SK-N-SH treated with all-trans-retinoic acid at 6 μM for 48 hours (cell line): ENCODE results near the gene GARIN5A.
A peak's percentile ranks its signal among the peaks of the same experiment; 100 is the strongest.

Source experiments
- ATAC-seq: fragments of 200-7000 bp; cut with Tn5 transposase; 3 replicates; pipeline ENCODE4 v1.9.1; 2020; ENCODE audit warnings: mild to moderate bottlenecking, moderate library complexity
- ARNTL ChIP-seq: fragments of 450-650 bp; formaldehyde crosslinking; IDR thresholded peaks from 2 replicates; pipeline ENCODE4 v1.5.0; 2020; ENCODE audit warnings: low read depth, mild to moderate bottlenecking, moderate library complexity, borderline replicate concordance
- BACH2 ChIP-seq: fragments of 250-450 bp; sonication (Bioruptor Pico); IDR thresholded peaks from 2 replicates; pipeline ENCODE4 v1.9.0; 2021; ENCODE audit warnings: mild to moderate bottlenecking, borderline replicate concordance
- CREB5 ChIP-seq: fragments of 250-450 bp; sonication (Bioruptor Pico); IDR thresholded peaks from 2 replicates; pipeline ENCODE4 v1.5.1; 2020; ENCODE audit warnings: low read depth, mild to moderate bottlenecking, moderate library complexity
- CSDC2 ChIP-seq: fragments of 250-450 bp; sonication (Bioruptor Pico); IDR thresholded peaks from 2 replicates; pipeline ENCODE4 v1.5.0; 2020; ENCODE audit warnings: mild to moderate bottlenecking, moderate library complexity
- CSRNP3 ChIP-seq: fragments of 250-450 bp; sonication (Bioruptor Pico); IDR thresholded peaks from 2 replicates; pipeline ENCODE4 v1.5.1; 2021; ENCODE audit warnings: mild to moderate bottlenecking, moderate library complexity
- ESRRG ChIP-seq: fragments of 250-450 bp; sonication (Bioruptor Pico); IDR thresholded peaks from 2 replicates; pipeline ENCODE4 v1.6.1; 2021; ENCODE audit warnings: mild to moderate bottlenecking
- GLIS3 ChIP-seq: fragments of 250-450 bp; sonication (Bioruptor Pico); IDR thresholded peaks from 2 replicates; pipeline ENCODE4 v1.5.0; 2020; ENCODE audit warnings: mild to moderate bottlenecking, moderate library complexity
- ISL1 ChIP-seq: fragments of 250-450 bp; sonication (Bioruptor Pico); IDR thresholded peaks from 2 replicates; pipeline ENCODE4 v2.1.2; 2022; ENCODE audit warnings: mild to moderate bottlenecking, moderate library complexity
- OSR1 ChIP-seq: fragments of 250-450 bp; sonication (Bioruptor Pico); IDR thresholded peaks from 2 replicates; pipeline ENCODE4 v1.8.0; 2022; ENCODE audit warnings: moderate library complexity, mild to moderate bottlenecking, inconsistent platforms
- POU6F1 ChIP-seq: fragments of 250-450 bp; sonication (Bioruptor Pico); IDR thresholded peaks from 2 replicates; pipeline ENCODE4 v1.8.0; 2021; ENCODE audit warnings: low read depth, mild to moderate bottlenecking, moderate library complexity, borderline replicate concordance
- PPARA ChIP-seq: fragments of 250-450 bp; sonication (Bioruptor Pico); IDR thresholded peaks from 2 replicates; pipeline ENCODE4 v1.5.0; 2020; ENCODE audit warnings: mild to moderate bottlenecking, borderline replicate concordance
- RARB ChIP-seq: fragments of 250-450 bp; sonication (Bioruptor Pico); IDR thresholded peaks from 2 replicates; pipeline ENCODE4 v1.8.0; 2021; ENCODE audit warnings: mild to moderate bottlenecking, moderate library complexity
- TCF4 ChIP-seq: fragments of 250-450 bp; sonication (Bioruptor Pico); IDR thresholded peaks from 2 replicates; pipeline ENCODE4 v1.8.0; 2021; ENCODE audit warnings: mild to moderate bottlenecking, moderate library complexity, borderline replicate concordance
- TOX ChIP-seq: fragments of 250-450 bp; sonication (Bioruptor Pico); IDR thresholded peaks from 2 replicates; pipeline ENCODE4 v1.8.0; 2021; ENCODE audit warnings: mild to moderate bottlenecking, moderate library complexity, borderline replicate concordance
- TSHZ2 ChIP-seq: fragments of 250-450 bp; sonication (Bioruptor Pico); IDR thresholded peaks from 2 replicates; pipeline ENCODE4 v1.5.0; 2020; ENCODE audit warnings: mild to moderate bottlenecking, moderate library complexity
- ZC3H10 ChIP-seq: fragments of 250-450 bp; sonication (Bioruptor Pico); IDR thresholded peaks from 2 replicates; pipeline ENCODE4 v1.5.1; 2021; ENCODE audit warnings: mild to moderate bottlenecking, moderate library complexity
- ZFP3 ChIP-seq: fragments of 250-450 bp; sonication (Bioruptor Pico); IDR thresholded peaks from 2 replicates; pipeline ENCODE4 v1.5.0; 2020; ENCODE audit warnings: mild to moderate bottlenecking, moderate library complexity
- ZFP30 ChIP-seq: fragments of 450-650 bp; formaldehyde crosslinking; IDR thresholded peaks from 2 replicates; pipeline ENCODE4 v1.5.0; 2022; ENCODE audit warnings: mild to moderate bottlenecking, moderate library complexity
- ZNF565 ChIP-seq: fragments of 450-650 bp; formaldehyde crosslinking; conservative IDR thresholded peaks from 2 replicates; pipeline ENCODE4 v1.5.0; 2020; ENCODE audit warnings: low read depth, mild to moderate bottlenecking, moderate library complexity
- ZNF70 ChIP-seq: fragments of 450-650 bp; formaldehyde crosslinking; IDR thresholded peaks from 2 replicates; pipeline ENCODE4 v1.5.0; 2020; ENCODE audit warnings: mild to moderate bottlenecking, moderate library complexity
- ZNF8 ChIP-seq: fragments of 450-650 bp; formaldehyde crosslinking; IDR thresholded peaks from 2 replicates; pipeline ENCODE4 v1.5.0; 2020; ENCODE audit warnings: mild to moderate bottlenecking, moderate library complexity

Gene GARIN5A

GRCh38 chr19:50510121-50510670 lies 33.5 kb upstream of the GARIN5A start:
- ATAC-seq, result peak; percentile 5; the same call in 2 of the 3 replicates
- no peak for TF ChIP-seq ZC3H10 (CRISPR knock-in tag)
- no peak for TF ChIP-seq ESRRG (CRISPR knock-in tag)
- TF ChIP-seq POU6F1 (CRISPR knock-in tag), result no peak
- TF ChIP-seq ZFP30 (CRISPR knock-in tag), result no peak
- TF ChIP-seq ZNF565 (CRISPR knock-in tag), result no peak
- TF ChIP-seq TCF4 (CRISPR knock-in tag), result no peak
- TF ChIP-seq TSHZ2, result no peak
- TF ChIP-seq ZFP3 (CRISPR knock-in tag), result no peak
- no peak for TF ChIP-seq PPARA (CRISPR knock-in tag)
- TF ChIP-seq GLIS3 (CRISPR knock-in tag), result no peak

GRCh38 chr19:50509366-50509765 lies 32.7 kb upstream of the GARIN5A start:
- TF ChIP-seq TSHZ2 (no peak), GLIS3 (CRISPR knock-in tag) (no peak), ZNF565 (CRISPR knock-in tag) (no peak), TCF4 (CRISPR knock-in tag) (no peak), CREB5 (CRISPR knock-in tag) (no peak), CSRNP3 (CRISPR knock-in tag) (no peak), RARB (CRISPR knock-in tag) (no peak), ZNF70 (CRISPR knock-in tag) (no peak), ZC3H10 (CRISPR knock-in tag) (no peak), ARNTL (CRISPR knock-in tag) (no peak)
- TF ChIP-seq, all 23 proteins: peak for 0
- no peak for ATAC-seq

GRCh38 chr19:50508843-50509190 lies 32.2 kb upstream of the GARIN5A start:
- no peak for TF ChIP-seq TOX (CRISPR knock-in tag)
- no peak for ATAC-seq

- TF ChIP-seq ZC3H10 (CRISPR knock-in tag) (no peak), CSDC2 (no peak), ZNF565 (CRISPR knock-in tag) (no peak), PPARA (CRISPR knock-in tag) (no peak), ZFP30 (CRISPR knock-in tag) (no peak), ISL1 (CRISPR knock-in tag) (no peak), ZNF70 (CRISPR knock-in tag) (no peak), ZNF8 (no peak), TCF4 (CRISPR knock-in tag) (no peak), BACH2 (CRISPR knock-in tag) (no peak), CSRNP3 (CRISPR knock-in tag) (no peak), ESRRG (CRISPR knock-in tag) (no peak), RARB (CRISPR knock-in tag) (no peak), OSR1 (no peak)
- ATAC-seq, result no peak
Measured at GRCh38 chr19:50507376-50507775, 30.7 kb upstream of the GARIN5A start.
